Endothelial cell of umbilical vein (primary cell): ENCODE measurements around the gene RTN4. TPM values are rescaled to one million over a fixed set of nuclear protein-coding genes. Genes with fewer than 3 reads are reported as not detected.

Source experiments
- BruUV-seq: library from RNA; stranded (reverse); fragments of 400-500 nt; replicated peaks from 2 replicates; lab custom pipeline; 2021; lab: Mats Ljungman, UMichigan
- CTCF ChIA-PET: fragments of 300-600, 350-600 bp; sonication (Branson Sonifier 250); formaldehyde crosslinking; loops from one replicate; lab custom pipeline; 2021; ENCODE audit warnings: antibody characterized with exemption, inconsistent platforms; lab: Charles Lee
- POLR2A ChIA-PET: fragments of 300-600, 350-600 bp; sonication (Branson Sonifier 250); formaldehyde crosslinking; loops from one replicate; lab custom pipeline; 2021; ENCODE audit warnings: antibody characterized with exemption, inconsistent platforms; lab: Charles Lee
- DNase-seq: peaks from one replicate; pipeline ENCODE4 v3.0.0-alpha.2; 2011; ENCODE audit warnings: low read depth, low spot score
- FAIRE-seq: peaks from 2 replicates; lab custom pipeline; 2011; peaks lifted over from hg19 to GRCh38; lab: Jason Lieb, UNC
- H2AFZ ChIP-seq: 2 replicates; pipeline ENCODE4 v1.6.0; 2012; ENCODE audit warnings: low read depth, low read length, control low read depth, inconsistent platforms
- H3K27ac ChIP-seq: 2 replicates; pipeline ENCODE4 v1.5.1; 2011; ENCODE audit warnings: low read depth, mild to moderate bottlenecking, control low read depth, low read length, moderate library complexity; ENCODE audit not compliant: insufficient read depth
- H3K27me3 ChIP-seq, 2 experiments: 2 replicates each; pipeline versions ENCODE4 v1.6.0 to v1.6.1; 2011; ENCODE audit warnings: low read length in 2 of 2, mixed read lengths in 1 of 2; ENCODE audit not compliant: control insufficient read depth in 2 of 2, insufficient read depth in 2 of 2
- H3K36me3 ChIP-seq, 2 experiments: 2 replicates in 1 of 2; 3 replicates in 1 of 2; pipeline ENCODE4 v1.5.1; 2011; ENCODE audit warnings: low read length in 2 of 2, mild to moderate bottlenecking in 1 of 2, moderate library complexity in 1 of 2; ENCODE audit not compliant: control insufficient read depth in 2 of 2, insufficient read depth in 2 of 2; ENCODE audit errors: extremely low read depth in 1 of 2
- H3K4me1 ChIP-seq: 3 replicates; pipeline ENCODE4 v1.5.1; 2011; ENCODE audit warnings: mild to moderate bottlenecking, low read length; ENCODE audit not compliant: control insufficient read depth, insufficient read depth; ENCODE audit errors: extremely low read depth
- H3K4me2 ChIP-seq: 2 replicates; pipeline ENCODE4 v1.6.1; 2011; ENCODE audit warnings: low read length, control low read depth, mixed read lengths; ENCODE audit not compliant: insufficient read depth
- H3K4me3 ChIP-seq, 3 experiments: fragments of 200-600 bp in 1 of 3; sonication (generic), shearing (Covaris generic) in 1 of 3; replicated peaks in 1 of 3; 2 replicates each; pipeline ENCODE4 v1.5.1; 2011 to 2016; ENCODE audit warnings: control low read depth in 3 of 3, low read length in 3 of 3, mild to moderate bottlenecking in 2 of 3, inconsistent platforms in 1 of 3, low read depth in 1 of 3, moderate library complexity in 1 of 3; ENCODE audit not compliant: insufficient read depth in 1 of 3
- H3K79me2 ChIP-seq: 2 replicates; pipeline ENCODE4 v1.6.0; 2012; ENCODE audit warnings: low read length, inconsistent platforms; ENCODE audit not compliant: control insufficient read depth, insufficient read depth
- H3K9ac ChIP-seq: replicated peaks from 2 replicates; pipeline ENCODE3; 2011; ENCODE audit warnings: low read length, control low read depth; ENCODE audit not compliant: insufficient read depth; ENCODE audit errors: extremely low read depth
- H3K9me1 ChIP-seq: replicated peaks from 3 replicates; pipeline ENCODE4 v1.6.0; 2011; ENCODE audit warnings: mild to moderate bottlenecking, low read length; ENCODE audit not compliant: control insufficient read depth, insufficient read depth; ENCODE audit errors: extremely low read depth
- H3K9me3 ChIP-seq: replicated peaks from 2 replicates; pipeline ENCODE4 v1.5.1; 2012; ENCODE audit warnings: low read length, inconsistent platforms; ENCODE audit not compliant: control insufficient read depth, insufficient read depth
- H4K20me1 ChIP-seq: replicated peaks from 2 replicates; pipeline ENCODE3; 2011; ENCODE audit warnings: mild to moderate bottlenecking, low read length; ENCODE audit not compliant: control insufficient read depth, insufficient read depth; ENCODE audit errors: extremely low read depth
- EZH2 ChIP-seq: IDR thresholded peaks from 2 replicates; pipeline ENCODE4 v1.6.1; 2012; ENCODE audit warnings: borderline replicate concordance, low read depth, mild to moderate bottlenecking, moderate library complexity, low read length, inconsistent platforms; ENCODE audit not compliant: severe bottlenecking
- FOS ChIP-seq: IDR thresholded peaks from 2 replicates; pipeline ENCODE4 v1.6.1; 2011; ENCODE audit warnings: mild to moderate bottlenecking, low read length, moderate library complexity, borderline replicate concordance; ENCODE audit not compliant: insufficient read depth
- GATA2 ChIP-seq: IDR thresholded peaks from 2 replicates; pipeline ENCODE4 v1.7.0; 2011; ENCODE audit warnings: low read depth, mild to moderate bottlenecking, moderate library complexity, mixed read lengths, low read length; ENCODE audit not compliant: insufficient read length, insufficient read depth
- JUN ChIP-seq: IDR thresholded peaks from 2 replicates; pipeline ENCODE4 v1.6.1; 2011; ENCODE audit warnings: borderline replicate concordance, low read depth; ENCODE audit not compliant: insufficient read length, insufficient read depth
- MYC ChIP-seq: IDR thresholded peaks from one replicate; pipeline ENCODE4 v1.6.1; 2011; ENCODE audit warnings: mild to moderate bottlenecking, low read depth, low read length
- POLR2A ChIP-seq: IDR thresholded peaks from 2 replicates; pipeline ENCODE4 v1.6.1; 2012; ENCODE audit warnings: low read depth, mild to moderate bottlenecking, control low read depth, low read length
- POLR2AphosphoS5 ChIP-seq: IDR thresholded peaks from 2 replicates; pipeline ENCODE4 v1.6.1; 2012; ENCODE audit warnings: low read depth, mild to moderate bottlenecking, control low read depth, low read length, moderate library complexity; ENCODE audit not compliant: insufficient read depth
- dilution Hi-C: fragments of 300-500 bp; cut with MboI; formaldehyde crosslinking; loops from one replicate; pipeline ENCODE4 v1.15.0; 2019; ENCODE audit warnings: low sequenced_read_pairs; ENCODE audit not compliant: extremely low pct_ligation_motif_present
- intact Hi-C: fragments of 100-400 bp; cut with micrococcal nuclease; formaldehyde crosslinking; loops from one replicate; pipeline ENCODE4 v1.10.0; 2022
- polyA plus RNA-seq, 4 experiments: library from polyadenylated mRNA; depleted of rRNA in 3 of 4; stranded (reverse) in 3 of 4; unstranded in 1 of 4; fragments of >200 nt; gene quantifications; 2 replicates each; pipeline versions ENCODE4 v1.2.1 to v1.2.3, GENCODE V29; 2011 to 2012; ENCODE audit warnings: missing spikeins in 1 of 4
- total RNA-seq: library from RNA; stranded (reverse); gene quantifications from 2 replicates; pipeline ENCODE4 v1.2.3, GENCODE V29; 2021
- TF ChIP-seq, protein P1 (sequence below): IDR thresholded peaks from 2 replicates; pipeline ENCODE4 v1.6.1; 2011; ENCODE audit not compliant: insufficient read depth, insufficient read length
- TF ChIP-seq, protein P2 (sequence below), 2 donors: IDR thresholded peaks; 1 replicate in 1 of 2; 2 replicates in 1 of 2; pipeline ENCODE4 v1.5.1; 2011; ENCODE audit warnings: low read length in 2 of 2, mild to moderate bottlenecking in 2 of 2, moderate library complexity in 2 of 2, control low read depth in 1 of 2, inconsistent platforms in 1 of 2, low read depth in 1 of 2; ENCODE audit not compliant: insufficient read depth in 1 of 2; ENCODE audit errors: extremely low read depth in 1 of 2

The RTN4 gene
- total and polyA plus RNA-seq, 2 donors (not counting 3 experiments of a cell fraction or from before 2014, with no cell fraction given): 253 to 486 TPM

DNA sequence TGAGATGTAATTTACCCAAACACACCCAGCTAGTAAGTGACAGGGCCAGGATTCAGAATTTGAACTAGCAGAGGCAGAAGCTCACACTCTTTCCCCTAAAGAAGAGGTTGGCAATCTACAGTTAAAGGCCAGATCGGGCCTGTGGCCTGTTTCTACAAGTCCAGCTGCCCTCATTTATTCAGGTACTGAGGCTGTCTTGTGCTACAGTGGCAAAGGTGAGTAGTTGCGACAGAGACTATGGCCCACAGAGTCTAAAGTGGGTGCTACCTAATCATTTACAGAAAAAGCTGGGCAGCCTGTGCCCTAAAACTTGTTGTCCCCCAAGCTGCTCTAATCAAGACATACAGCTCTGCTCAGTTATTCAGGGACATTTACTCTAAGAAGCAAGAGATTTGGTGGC, 86.8 kb downstream of the RTN4 start:
- BruUV-seq: no TSS peak
- H3K9ac ChIP-seq: no peak overlapping the region
- H3K4me2 ChIP-seq: no peak overlapping the region
- TF ChIP-seq, protein P1, sequence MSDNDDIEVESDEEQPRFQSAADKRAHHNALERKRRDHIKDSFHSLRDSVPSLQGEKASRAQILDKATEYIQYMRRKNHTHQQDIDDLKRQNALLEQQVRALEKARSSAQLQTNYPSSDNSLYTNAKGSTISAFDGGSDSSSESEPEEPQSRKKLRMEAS: no peak
- TF ChIP-seq JUN (no peak), EZH2 (no peak), MYC (no peak), GATA2 (no peak), FOS (no peak), POLR2A (no peak), POLR2AphosphoS5 (no peak)
- TF ChIP-seq, protein P2, sequence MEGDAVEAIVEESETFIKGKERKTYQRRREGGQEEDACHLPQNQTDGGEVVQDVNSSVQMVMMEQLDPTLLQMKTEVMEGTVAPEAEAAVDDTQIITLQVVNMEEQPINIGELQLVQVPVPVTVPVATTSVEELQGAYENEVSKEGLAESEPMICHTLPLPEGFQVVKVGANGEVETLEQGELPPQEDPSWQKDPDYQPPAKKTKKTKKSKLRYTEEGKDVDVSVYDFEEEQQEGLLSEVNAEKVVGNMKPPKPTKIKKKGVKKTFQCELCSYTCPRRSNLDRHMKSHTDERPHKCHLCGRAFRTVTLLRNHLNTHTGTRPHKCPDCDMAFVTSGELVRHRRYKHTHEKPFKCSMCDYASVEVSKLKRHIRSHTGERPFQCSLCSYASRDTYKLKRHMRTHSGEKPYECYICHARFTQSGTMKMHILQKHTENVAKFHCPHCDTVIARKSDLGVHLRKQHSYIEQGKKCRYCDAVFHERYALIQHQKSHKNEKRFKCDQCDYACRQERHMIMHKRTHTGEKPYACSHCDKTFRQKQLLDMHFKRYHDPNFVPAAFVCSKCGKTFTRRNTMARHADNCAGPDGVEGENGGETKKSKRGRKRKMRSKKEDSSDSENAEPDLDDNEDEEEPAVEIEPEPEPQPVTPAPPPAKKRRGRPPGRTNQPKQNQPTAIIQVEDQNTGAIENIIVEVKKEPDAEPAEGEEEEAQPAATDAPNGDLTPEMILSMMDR (IDR thresholded peaks at IDR 0.05; ENCODE audit: extremely low read depth in 1 of 2, insufficient read depth in 1 of 2, low read depth in 1 of 2, low read length in 2 of 2): no peak
- no peaks in the 10 kb centered on the region for H3K27me3 ChIP-seq
- intact Hi-C loops: no loop called here
- H3K79me2 ChIP-seq: no peaks in the 10 kb centered on the region
- dilution Hi-C loops: no loop called here
- H3K36me3 ChIP-seq: no peaks in the 10 kb centered on the region
- CTCF ChIA-PET: interaction anchor here (1.8 to 3.1 kb wide), 2 partner anchors 63 to 214 kb away, joined by 4 to 14 read pairs; no protein-coding TSS in a partner anchor
- no peak overlapping the region for H3K4me3 ChIP-seq
- H4K20me1 ChIP-seq: no peaks in the 10 kb centered on the region
- POLR2A ChIA-PET: no interaction called here
- DNase-seq: no peak
- no peaks in the 10 kb centered on the region for H3K9me3 ChIP-seq
- H3K9me1 ChIP-seq: no peaks in the 10 kb centered on the region
- no peak for FAIRE-seq
- H2AFZ ChIP-seq: no peak overlapping the region
- H3K27ac ChIP-seq: no peak overlapping the region
- peaks cover 12% of the 10 kb centered on the region for H3K4me1 ChIP-seq
